Eye (tissue), 1 donor: Measurements from ENCODE around the gene CSNK2A2.

Experiments used
- DNase-seq: peaks from one replicate; pipeline ENCODE4 v3.0.0-alpha.2; 2015

Gene CSNK2A2

DNA sequence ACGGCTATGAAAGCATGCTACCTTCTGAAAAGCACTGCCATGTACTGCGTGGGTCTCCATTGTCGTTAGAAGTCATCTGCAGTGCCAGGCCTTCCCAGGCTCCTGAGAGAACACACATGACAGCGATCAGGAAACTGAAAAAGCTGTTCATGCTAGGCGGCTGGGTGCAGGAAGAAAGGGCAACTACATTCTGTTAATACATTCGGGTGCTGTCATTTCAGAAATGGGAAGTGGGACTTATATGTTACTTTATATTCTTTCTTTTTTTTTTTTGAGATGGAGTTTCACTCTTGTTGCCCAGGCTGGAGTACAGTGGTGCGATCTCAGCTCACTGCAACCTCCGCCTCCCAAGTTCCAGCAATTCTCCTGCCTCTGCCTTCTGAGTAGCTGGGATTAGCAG, 88.6 kb downstream of the CSNK2A2 start:
- DNase-seq, result no peak
